ENCODE data around the gene ATP12A.

DNA sequence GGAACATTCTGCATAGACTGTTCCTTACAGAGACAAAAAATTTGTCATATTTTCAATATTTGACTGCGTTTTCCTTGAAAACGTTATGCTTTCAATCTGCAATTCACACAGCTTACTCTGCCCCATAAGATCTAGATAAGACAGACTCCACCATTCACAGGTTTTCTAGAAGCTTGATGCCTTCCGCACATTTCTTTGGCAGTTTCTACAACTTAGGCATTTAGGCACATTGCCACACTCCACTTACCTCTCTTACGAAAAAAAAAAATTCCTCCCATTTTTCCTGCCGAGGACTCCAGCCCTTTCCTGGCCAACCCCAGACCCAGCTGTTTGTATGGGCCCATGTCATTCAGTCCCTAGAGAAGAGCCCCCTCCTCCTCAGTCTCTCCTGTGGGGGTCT is 11.2 kb downstream of the ATP12A start:
- TF ChIP-seq, protein P1, sequence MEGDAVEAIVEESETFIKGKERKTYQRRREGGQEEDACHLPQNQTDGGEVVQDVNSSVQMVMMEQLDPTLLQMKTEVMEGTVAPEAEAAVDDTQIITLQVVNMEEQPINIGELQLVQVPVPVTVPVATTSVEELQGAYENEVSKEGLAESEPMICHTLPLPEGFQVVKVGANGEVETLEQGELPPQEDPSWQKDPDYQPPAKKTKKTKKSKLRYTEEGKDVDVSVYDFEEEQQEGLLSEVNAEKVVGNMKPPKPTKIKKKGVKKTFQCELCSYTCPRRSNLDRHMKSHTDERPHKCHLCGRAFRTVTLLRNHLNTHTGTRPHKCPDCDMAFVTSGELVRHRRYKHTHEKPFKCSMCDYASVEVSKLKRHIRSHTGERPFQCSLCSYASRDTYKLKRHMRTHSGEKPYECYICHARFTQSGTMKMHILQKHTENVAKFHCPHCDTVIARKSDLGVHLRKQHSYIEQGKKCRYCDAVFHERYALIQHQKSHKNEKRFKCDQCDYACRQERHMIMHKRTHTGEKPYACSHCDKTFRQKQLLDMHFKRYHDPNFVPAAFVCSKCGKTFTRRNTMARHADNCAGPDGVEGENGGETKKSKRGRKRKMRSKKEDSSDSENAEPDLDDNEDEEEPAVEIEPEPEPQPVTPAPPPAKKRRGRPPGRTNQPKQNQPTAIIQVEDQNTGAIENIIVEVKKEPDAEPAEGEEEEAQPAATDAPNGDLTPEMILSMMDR (IDR thresholded peaks at IDR 0.05), result no peak
- TF ChIP-seq POLR2A (IDR thresholded peaks at IDR 0.05), result no peak

Data from ovary (tissue), 3 donors.